Sigmoid colon (tissue), 4 donors: ENCODE measurements around the gene PRMT1.

Experiments used
- CTCF ChIP-seq, 4 experiments: fragments of 450-650 bp in 3 of 4; fragments of 200-600 bp in 1 of 4; IDR thresholded peaks; one replicate each; pipeline ENCODE4 v1.5.1; 2016 to 2019; ENCODE audit warnings: antibody characterized with exemption in 4 of 4, mild to moderate bottlenecking in 3 of 4, moderate library complexity in 2 of 4
- EP300 ChIP-seq, 4 donors: sonication (generic); formaldehyde crosslinking; IDR thresholded peaks; one replicate each; pipeline ENCODE4 v1.6.1; 2017; ENCODE audit warnings: antibody characterized with exemption in 4 of 4
- POLR2A ChIP-seq, 2 donors: fragments of 450-650 bp; IDR thresholded peaks; one replicate each; pipeline ENCODE4 v1.6.1; 2016; ENCODE audit warnings: antibody characterized with exemption in 2 of 2, mild to moderate bottlenecking in 2 of 2, moderate library complexity in 2 of 2
- POLR2AphosphoS5 ChIP-seq, 4 donors: sonication (generic); formaldehyde crosslinking; IDR thresholded peaks; one replicate each; pipeline ENCODE4 v1.6.1; 2017; ENCODE audit warnings: antibody characterized with exemption in 4 of 4

DNA sequence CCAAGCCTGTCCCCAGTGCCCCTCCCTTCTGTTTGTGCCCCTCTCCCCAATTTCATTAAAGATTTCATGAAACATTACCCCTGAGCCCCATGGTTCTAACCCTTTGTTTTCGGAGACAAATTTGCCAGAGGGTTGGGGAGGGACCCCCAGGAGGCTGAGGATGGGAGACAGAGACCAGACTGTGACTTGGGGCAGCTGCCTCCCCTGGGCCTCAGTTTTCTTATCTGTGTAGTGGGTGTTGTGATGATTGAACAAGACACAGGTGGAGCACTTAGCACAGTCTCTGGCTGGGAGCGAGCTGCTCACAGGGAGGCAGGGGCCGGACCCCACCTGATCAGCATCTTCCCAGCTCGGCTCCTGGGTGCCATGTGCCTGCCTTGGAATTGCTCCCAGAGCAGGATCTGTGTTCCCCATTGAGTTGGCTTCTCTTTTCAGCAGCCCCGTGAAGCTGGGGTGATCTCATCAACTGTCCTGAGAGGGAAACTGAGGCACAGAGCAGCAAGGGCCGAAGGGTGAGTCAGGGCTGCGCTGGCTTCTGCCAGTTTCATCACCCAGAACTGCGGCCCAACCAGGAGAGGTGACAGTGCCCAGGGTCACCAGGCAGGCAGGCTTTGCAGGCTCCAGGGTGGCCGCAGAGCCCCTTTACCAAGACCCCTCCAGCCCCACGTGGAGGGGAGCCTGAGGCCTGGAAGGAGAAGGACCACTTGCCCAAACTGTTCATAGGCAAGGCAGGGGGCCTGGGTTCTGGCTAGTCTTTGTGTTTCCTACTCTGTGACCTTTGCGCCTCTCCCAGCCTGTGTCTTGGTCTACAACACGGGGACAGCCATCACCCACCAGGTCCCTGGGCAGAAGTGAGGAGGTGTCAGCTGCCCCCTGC lies 18.3 kb upstream of the PRMT1 start:
- TF ChIP-seq CTCF (IDR thresholded peaks at IDR 0.05) (no peak), POLR2A (IDR thresholded peaks at IDR 0.05) (no peak), POLR2AphosphoS5 (IDR thresholded peaks at IDR 0.05) (no peak), EP300 (IDR thresholded peaks at IDR 0.05) (no peak)
